SIG-M5 (cell line): ENCODE measurements around the gene CDH23.

ENCODE experiments used
- DNase-seq: peaks from one replicate; lab custom pipeline; 2025; lab: John Stamatoyannopoulos, UW

The CDH23 gene

DNA sequence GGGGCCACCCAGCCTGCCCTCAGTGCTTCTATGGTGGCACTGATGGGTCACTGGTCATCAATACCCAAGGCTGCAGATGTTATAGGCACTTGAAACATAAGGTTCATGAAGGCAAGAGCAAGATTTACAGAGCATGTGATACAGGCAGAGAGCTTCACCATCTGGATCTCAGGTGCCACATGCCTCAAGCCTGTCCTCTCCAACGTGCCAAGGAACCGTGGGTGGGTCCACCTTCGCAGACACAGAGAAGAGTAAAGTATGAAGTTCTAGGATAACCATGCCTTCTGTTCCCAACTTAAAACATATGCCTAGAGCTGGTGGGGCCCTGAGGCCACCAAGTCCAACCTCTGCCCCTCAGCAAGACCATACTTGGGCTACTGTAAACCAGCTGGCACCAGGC lies 26.7 kb upstream of the CDH23 start:
- no peak for DNase-seq

DNA sequence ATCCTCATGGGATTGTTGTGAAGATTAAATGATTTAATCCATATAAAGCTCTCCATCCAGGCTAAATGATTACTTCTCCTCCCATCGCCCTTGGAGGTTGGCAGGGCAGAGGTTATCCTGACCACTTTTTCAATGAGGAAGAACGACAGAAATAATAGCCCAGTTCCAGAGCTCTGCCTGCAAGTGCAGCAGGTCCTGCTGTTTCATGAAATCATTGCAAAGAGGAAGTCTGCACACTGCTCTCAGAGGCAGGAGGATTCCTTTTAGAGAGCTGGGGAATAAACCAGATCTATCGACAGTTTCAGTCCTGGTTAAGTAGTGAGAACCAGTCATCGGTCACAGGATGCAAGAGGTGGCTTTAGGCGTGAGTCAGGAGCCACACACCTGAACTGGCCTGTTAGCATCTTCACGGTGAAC lies 25.0 kb upstream of the CDH23 start:
- DNase-seq, result no peak

DNA sequence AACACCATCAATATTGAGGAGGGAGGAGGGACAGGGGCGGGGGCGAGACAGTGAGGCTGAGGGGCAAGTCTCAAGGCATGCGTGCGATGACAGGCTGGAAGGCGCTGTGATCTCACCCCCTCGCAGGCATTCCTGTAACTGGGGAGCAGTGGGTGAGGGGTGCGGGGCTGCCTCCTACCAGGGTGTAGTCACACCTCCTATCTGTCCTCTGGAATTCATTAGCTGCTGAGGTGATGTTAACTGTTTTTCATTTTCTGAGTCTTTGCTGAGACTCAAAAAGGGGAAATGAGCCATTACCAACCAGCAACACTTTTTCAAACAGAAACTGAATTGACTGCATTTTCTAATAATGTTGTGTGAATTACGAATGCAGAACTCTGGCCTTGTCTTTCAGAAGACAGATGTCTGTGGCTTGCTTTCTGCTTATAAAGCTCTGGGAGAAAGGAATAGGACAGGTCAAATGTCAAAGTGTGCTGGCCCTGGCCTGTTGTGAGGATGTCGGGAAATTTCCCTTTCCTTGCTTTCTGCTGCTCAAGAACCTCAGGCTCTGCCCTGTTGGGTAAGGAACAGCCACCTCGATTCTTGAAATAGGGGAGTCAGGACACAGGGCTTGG lies 23.7 kb upstream of the CDH23 start:
- DNase-seq, result peak; percentile 0

DNA sequence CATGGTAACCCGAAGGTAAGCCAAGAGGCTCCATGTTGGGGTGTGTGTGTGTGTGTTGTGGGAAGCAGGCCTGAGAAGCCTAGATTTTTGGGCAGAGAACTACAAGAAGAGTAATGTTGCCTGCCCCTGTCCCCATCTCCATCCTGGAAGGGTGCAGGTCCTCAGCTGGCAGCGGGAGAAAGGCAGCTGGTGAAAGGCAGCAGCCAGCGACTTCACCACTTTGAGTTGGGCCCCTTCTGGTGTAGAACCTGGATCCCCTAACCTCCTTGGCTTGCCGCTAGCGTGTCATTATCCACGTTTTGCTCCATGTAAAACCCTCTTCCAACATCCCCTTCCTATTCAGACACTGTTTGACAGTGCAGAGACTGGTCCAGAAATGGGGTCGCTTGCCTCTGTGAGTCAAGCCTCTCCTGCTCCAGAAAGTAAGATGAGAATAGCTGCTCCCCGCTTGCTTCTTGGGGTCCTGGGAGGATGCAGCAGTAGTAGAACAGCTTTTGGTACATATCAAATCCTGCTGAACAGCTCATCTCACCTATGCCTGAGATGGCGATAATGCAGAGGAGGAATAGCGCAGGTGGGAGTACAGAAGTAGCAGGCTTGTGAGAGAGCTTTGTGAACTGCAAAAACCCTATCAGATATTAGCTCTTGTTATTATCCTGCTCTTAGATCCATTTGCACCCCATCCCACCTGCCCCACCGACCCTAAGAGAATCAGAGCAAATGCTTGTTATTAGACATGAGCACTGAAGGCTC lies 22.1 kb upstream of the CDH23 start:
- DNase-seq, result no peak

DNA sequence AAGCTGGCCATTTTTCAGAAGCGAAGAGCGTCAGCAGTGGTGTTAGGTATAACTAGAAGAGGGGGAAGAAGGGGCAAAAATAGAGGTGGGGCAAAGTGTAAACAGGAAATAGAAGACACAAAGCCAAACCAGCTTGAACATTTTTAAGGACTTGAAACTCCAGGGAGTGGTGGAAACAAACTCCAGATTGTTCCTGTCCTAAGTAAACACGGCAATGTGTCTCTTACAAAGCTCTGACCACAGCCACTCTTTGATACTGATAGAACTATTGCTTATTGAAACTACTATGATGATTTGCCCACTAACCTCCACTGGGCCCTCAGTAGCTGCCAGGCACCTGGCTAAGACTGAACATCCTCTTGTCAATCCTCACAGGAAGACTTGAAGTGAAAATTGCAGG lies 20.8 kb upstream of the CDH23 start:
- DNase-seq, result no peak

DNA sequence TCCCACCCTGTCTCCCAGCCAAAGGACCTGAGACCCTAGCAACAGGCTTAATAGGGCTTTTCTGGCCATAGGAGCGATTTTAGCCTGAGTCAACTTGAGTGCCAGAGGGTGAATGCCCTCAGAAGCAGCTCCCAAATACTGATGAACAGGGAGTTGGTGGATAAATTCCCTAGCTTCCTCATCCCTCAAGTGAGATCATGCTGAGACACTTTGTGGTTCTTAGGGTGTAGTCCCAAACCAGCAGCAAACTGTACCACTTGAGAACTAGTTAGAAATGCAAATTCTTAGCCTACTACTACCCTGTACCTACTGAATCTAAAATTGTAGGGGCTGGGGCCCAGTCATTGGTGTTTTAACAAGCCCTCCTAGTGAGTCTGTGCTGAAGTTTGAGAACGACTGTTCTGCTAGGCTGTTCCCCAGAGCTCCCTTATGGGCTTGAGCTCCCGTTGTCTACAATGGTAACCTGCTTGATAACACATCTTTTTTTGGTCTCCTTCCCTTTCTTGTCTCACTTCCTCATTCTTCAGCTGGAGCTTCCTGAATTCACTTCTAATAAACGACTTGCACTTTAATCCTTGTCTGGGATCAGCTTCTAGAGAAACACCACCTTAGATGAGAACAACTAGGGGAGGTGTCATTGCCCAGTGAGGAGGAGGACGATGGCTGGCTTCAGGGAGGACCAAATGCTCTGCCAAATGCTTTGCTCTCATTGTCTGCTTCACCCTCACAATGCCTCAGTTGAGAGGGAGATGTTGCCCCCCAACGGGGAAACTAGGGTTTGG lies 18.2 kb upstream of the CDH23 start:
- DNase-seq, result peak; percentile 14

DNA sequence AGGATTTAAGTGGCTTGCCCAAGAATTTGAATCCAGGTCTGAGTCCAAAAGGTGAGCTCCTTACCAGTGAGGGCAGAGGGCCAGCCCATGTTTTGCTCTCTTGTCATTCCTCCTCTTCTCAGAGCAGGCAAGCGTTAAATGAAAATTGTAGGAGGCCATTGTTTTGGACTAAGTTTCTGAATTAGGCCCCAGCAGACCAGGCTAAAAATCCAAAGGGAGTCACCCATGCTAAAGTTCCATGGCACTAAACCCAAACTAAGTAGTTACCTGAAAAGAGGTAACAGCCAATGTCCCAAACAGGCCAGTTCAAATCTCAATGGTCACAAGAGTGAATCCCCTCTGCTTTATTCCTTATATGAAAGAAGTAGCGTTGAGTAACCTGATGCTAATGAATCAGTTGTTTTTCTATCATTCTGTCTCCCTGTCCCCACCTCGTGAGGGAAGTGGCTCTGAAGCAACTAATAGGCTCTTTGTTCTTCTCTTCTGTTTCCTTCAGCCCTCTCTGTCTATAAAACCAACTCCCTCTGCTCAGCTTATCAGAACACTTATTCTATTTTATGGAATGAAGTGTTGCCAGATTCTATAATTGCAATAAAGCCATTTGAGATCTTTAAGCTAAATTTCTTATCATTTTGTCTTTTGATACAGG lies 17.5 kb upstream of the CDH23 start:
- DNase-seq, result no peak

DNA sequence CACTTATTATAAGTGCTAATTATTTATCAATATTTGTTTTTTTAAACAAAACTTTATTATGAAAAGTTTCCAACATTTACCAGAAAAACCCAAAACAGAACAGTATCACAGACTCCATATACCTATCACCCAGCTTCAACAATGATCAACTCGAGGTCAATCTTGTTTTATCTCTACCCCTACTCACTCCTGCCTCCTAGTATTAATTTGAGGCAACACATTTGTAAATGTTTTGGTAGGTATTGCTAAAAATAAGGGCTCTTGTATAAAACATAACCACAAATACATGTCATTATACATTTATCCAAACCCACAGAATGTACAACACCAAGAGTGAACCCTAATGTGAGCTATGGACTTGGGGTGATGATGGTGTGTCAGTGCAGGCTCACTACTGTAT lies 15.9 kb upstream of the CDH23 start:
- DNase-seq, result no peak

DNA sequence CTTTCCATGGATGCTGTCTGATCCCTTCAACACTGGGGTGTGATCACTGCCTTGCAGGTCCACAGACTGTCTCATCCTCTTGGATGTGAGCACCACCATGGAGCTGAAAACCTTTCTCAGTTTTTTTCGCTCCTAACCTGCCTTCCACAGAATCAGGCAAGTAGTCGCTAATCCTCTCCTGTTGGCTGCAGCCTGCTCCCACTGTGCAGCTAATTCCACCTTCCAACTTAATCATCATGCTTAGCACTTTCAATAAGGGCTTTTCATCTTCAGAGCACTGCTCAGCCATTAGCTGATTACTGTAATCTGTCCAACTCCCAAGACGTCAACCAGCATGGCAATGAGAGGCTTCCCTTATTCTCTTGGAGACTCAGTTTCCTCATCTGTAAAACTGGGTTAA lies 15.1 kb upstream of the CDH23 start:
- no peak for DNase-seq

DNA sequence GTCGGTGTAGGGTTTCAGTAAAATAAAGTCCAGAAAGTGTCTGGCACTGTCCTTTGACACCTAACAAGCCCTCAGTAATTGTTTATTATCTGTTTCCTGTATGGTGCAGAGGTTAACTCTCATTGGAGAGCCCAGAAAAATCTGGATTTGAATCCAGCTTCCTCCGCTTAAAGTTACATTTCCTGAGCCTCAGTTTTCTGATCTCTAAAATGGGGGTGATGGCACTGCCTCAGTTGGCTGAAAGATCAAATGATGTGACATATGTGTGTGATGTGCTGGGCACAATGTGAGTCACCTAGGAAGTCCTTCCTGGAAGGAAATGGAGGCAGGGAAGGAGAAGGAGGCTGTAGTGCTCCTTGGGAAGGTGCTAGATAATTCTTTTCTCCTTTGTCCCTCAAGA lies 14.7 kb upstream of the CDH23 start:
- no peak for DNase-seq

DNA sequence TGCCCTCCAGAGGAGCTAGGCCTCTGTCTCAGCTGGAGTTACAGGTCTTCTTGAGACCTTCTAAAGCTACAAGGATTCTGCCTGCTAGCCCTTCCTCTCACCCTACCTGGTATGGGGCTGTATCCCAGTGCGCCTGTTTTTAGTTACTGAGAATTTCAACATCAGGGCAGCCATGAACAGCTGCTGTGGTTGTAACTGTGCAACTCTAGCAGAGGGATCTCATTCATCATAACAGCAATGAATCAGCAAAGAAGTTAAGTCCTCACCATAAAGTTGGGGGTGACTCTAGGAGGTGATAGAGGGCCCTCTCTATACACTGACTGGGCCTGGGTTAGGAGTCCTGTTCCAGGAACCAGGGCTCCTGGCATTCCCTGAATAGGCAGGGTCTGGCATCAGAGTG lies 14.0 kb upstream of the CDH23 start:
- DNase-seq, result no peak

DNA sequence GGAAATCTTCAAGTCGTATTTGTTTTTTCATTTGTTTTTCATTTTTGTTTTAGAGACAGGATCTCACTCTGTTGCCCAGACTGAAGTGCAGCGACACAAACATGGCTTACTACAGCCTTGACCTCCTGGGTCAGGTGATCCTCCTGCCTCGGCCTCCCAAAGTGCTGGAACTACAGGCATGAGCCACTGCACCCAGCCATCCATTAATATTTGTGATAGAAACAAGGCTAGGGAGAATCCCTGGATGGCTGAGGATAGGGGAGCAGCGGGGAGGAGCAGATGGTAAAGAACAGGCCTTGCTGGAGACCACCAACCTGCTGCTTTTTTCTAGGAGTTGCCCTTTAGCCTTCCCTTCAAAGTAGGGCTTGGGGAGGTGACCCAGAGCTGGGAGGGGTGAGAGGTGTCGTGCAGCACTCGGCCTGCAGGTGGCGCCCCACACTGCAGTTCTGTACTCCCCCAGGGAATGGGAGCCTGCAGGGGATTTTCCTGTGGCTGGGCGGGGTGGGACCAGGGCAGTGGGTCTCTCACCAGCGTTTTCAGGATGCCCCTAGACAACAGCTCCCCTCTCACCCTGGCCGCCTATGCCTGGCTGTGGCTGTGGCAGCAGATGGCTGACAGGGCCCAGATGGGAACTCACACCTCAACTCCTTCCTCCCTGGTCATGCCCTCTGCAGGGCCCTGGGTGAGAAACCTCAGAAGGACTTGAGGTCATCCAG lies 12.6 kb upstream of the CDH23 start:
- DNase-seq, result no peak

DNA sequence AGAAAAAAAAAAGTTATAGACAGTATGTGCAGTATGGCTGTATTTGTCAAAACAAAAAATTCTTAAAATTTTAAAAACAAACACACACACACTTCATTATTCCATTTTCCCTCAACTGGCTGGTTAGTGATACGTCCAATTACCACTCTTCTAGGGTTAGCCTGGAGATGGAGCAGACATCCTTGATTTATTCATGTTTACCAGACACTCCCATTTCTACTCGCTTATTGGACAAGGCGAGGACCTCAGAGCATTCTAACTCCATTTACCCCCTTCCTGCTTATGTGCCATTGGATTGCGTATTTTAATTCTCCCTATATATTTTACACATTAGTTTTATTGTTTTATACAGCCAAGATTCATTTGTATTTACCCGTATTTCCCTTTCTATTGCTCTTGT lies 8.5 kb upstream of the CDH23 start:
- DNase-seq, result no peak

DNA sequence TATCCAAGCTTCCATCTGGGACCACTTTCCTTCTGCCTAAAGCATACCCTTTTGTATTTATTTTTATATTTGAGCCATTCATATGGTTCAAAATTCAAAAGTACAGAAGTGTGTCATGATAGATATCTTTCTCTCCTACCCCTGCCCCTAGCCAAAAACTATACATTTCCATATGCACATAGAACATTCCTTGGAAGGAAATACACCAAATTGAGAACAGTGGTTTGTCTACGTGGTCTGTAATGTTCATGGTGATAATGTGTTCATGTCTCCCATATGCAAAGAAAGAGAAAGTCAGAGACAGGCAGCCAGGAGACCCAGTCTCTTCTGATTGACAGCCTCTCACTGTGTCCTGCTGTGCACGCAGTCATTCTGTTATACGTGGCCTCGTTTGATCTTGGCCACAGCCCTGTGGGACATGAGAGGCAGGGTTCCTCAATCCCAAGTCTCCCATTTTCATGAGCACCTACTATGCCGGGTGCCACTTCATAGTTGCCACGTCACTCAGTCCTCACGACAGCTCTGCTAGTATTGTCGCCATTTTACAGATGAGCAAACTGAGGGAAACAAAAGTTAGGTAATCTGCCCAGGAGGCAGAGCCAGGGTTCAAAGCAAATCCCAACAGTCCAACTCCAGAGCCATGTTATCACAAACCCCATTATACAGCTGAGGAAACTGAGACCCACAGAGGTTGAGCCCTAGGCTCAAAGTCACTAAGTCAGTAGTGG lies 8.0 kb upstream of the CDH23 start:
- DNase-seq, result no peak

DNA sequence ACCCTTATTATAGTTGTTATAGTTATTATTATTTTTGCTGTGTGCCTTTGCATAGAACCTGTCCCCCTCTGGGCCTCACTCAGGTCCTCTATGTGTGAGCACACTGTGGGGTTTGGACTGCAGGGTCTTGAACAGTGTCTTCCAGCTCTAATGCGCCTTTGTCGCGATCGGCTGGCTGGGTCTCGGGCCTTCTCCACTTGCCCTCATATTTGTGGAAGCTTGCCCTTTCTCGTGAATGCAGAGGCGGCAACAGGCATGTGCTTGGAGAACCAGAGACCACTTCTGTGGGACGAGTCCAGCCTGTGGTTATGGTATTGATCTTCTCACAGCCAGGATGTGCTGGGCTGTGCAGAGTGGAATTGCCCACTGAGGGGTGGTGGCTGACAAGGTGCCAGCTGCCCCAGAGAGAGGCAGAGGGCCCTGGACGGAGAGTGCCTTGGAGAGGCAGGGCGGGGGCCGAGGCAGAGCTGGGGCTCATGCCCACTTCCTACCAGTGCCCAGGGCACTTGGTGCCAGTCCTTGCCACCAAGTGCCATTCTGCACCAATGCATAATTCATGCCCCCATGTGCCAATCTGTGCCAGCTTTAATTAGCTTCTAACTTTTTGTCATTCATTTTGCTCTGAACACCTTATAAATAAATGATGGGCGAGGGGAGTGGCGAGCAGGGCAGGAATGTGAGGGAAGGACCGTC lies 6.8 kb upstream of the CDH23 start:
- DNase-seq, result no peak

DNA sequence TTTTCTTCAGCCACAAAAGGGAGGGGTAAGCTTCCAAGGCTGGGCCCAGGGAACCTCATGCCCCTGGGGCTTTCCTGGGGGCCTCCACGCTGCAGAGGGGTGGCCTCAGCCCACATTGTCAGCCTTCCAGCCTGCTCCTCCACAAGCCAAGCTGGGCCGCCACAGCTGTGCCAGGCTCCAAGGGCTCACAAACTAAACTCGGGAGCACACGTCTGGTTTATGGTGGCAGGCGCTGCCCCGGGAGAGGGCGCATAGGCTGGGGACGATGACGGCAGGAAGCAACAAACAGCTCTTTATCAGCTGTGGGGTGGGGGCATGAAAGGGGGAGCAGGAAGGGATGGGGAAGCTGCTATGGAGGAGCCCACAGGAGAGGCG lies 6.3 kb upstream of the CDH23 start:
- no peak for DNase-seq

DNA sequence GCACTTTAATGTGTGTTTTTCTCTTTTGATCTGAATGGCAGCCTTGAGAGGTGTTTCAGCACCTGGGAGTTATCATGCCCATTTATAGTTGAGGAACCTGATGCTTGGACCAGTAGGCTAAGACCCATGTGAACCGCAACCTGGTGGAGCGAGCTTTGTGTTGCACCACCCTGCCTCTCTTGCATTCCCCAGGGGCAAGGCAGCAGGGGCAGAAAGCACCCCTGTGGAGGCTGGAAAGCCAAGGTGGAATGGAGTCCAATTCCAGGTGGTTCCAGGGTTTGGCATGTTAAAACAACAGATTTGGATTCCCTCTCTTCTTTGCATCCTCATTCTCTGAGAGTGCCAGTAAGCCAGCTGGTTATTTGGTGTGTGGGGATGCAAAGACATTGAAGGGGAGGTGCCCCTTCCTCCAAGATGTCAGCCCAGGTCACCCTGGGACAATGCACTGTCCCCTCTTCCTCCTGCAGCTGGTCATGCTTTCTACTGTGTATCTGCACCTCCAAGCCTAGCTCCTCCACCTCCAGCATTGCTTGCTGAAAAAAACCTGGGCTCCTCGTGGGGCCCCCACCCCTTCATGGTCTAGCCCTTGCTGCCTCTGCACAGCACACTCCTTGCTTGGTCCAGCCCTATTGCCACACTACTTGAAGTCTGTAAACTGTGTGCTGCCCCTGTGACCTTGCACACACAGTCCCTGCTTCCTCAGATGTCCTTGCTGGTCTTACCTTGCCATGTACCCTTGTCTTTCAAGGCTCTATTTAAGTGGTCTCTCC lies 5.6 kb upstream of the CDH23 start:
- DNase-seq, result no peak

DNA sequence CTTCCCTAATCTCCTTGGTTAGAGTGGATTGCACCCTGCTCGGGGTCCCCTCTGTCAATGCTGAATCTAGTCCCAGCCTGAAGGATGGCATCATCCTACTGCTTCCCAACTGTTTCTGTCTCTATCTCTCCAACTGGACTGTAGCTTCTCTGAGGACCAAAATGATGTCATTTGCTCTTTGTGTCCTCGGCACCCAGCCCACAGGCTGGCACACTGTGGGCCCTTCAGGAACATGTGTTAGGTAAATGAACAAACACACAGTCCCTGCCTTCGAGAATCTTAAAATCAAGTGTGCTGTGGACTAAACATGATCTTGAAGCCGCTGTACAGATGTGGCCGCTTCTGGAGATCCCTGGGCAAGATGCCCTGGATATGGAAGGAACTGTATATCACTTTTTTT lies 5.0 kb upstream of the CDH23 start:
- DNase-seq, result no peak

DNA sequence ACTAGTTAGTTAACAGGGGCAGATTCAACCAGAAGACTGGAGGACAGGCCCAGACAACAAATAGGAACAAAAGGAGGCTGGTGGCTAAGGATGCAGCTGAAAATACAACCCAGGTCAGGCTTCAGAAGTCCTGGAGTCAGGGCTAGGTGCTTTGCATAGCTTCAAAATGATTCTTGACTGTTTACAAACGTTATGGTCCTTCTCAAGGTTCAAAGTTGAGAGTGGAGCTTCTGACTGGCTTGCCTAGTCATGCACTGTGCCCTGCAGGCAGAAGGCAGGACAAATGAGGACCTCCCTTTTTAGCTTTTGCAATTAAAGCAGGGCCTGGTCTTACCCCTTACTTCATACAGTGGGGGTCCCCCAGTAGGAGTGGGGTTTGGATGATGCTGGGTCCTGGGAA lies 4.4 kb upstream of the CDH23 start:
- DNase-seq, result no peak
